MM.1S (cell line): ENCODE results near the gene SLCO1C1.

Experiments
- DNase-seq: peaks from one replicate; pipeline ENCODE4 v3.0.0-alpha.2; 2015
- H2AFZ ChIP-seq: fragments of 300-600 bp; sonication (generic); 2 replicates; pipeline ENCODE4 v1.6.0; 2016; ENCODE audit warnings: antibody characterized with exemption, low read length
- H3F3A ChIP-seq: fragments of 300-600 bp; sonication (generic); 2 replicates; pipeline ENCODE4 v1.6.1; 2016; ENCODE audit warnings: mild to moderate bottlenecking, antibody characterized with exemption, low read length, moderate library complexity, mixed read lengths; ENCODE audit not compliant: insufficient read depth
- H3K27ac ChIP-seq: fragments of 300-600 bp; sonication (generic); 2 replicates; pipeline ENCODE4 v1.5.1; 2016; ENCODE audit warnings: mild to moderate bottlenecking, low read length
- H3K27me3 ChIP-seq: fragments of 300-600 bp; sonication (generic); replicated peaks from 2 replicates; pipeline ENCODE4 v1.6.0; 2016; ENCODE audit warnings: low read length; ENCODE audit not compliant: insufficient read depth
- H3K36me3 ChIP-seq: fragments of 300-600 bp; sonication (generic); replicated peaks from 2 replicates; pipeline ENCODE4 v1.6.1; 2016; ENCODE audit warnings: mild to moderate bottlenecking, low read length, mixed read lengths; ENCODE audit not compliant: insufficient read depth
- H3K4me1 ChIP-seq: fragments of 300-600 bp; sonication (generic); 2 replicates; pipeline ENCODE4 v1.6.1; 2016; ENCODE audit warnings: low read length, mixed read lengths
- H3K4me2 ChIP-seq: fragments of 300-600 bp; sonication (generic); 2 replicates; pipeline ENCODE4 v1.6.0; 2016; ENCODE audit warnings: low read depth, low read length
- H3K4me3 ChIP-seq: fragments of 300-600 bp; sonication (generic); 2 replicates; pipeline ENCODE4 v1.5.1; 2016; ENCODE audit warnings: low read length, mixed read lengths
- H3K79me2 ChIP-seq: fragments of 300-600 bp; sonication (generic); 2 replicates; pipeline ENCODE4 v1.6.1; 2016; ENCODE audit warnings: mixed run types, low read length, mixed read lengths
- H3K9ac ChIP-seq: fragments of 300-600 bp; sonication (generic); 2 replicates; pipeline ENCODE4 v1.6.1; 2016; ENCODE audit warnings: low read length, mixed read lengths
- H3K9me2 ChIP-seq: fragments of 300-600 bp; sonication (generic); replicated peaks from 2 replicates; pipeline ENCODE4 v1.6.1; 2016; ENCODE audit warnings: mild to moderate bottlenecking, low read length, mixed read lengths; ENCODE audit not compliant: insufficient read depth
- H3K9me3 ChIP-seq: fragments of 300-600 bp; sonication (generic); replicated peaks from 2 replicates; pipeline ENCODE4 v1.6.1; 2016; ENCODE audit warnings: mild to moderate bottlenecking, low read length, mixed read lengths; ENCODE audit not compliant: insufficient read depth
- H4K20me1 ChIP-seq: fragments of 300-600 bp; sonication (generic); 2 replicates; pipeline ENCODE4 v1.6.1; 2016; ENCODE audit warnings: mild to moderate bottlenecking, low read length, moderate library complexity, mixed read lengths; ENCODE audit not compliant: insufficient read depth
- CTCF ChIP-seq: fragments of 300-600 bp; sonication (generic); IDR thresholded peaks from 2 replicates; pipeline ENCODE4 v1.5.1; 2016; ENCODE audit warnings: antibody characterized with exemption, low read length, mixed read lengths
- EZH2 ChIP-seq: fragments of 300-600 bp; sonication (generic); optimal IDR thresholded peaks from 2 replicates; pipeline ENCODE3; 2017; ENCODE audit warnings: low read depth, mild to moderate bottlenecking, antibody characterized with exemption, low read length, mixed read lengths
- EZH2phosphoT487 ChIP-seq: fragments of 300-600 bp; sonication (generic); IDR thresholded peaks from 2 replicates; pipeline ENCODE4 v1.6.1; 2018; ENCODE audit warnings: antibody characterized with exemption, low read length

Gene SLCO1C1

DNA sequence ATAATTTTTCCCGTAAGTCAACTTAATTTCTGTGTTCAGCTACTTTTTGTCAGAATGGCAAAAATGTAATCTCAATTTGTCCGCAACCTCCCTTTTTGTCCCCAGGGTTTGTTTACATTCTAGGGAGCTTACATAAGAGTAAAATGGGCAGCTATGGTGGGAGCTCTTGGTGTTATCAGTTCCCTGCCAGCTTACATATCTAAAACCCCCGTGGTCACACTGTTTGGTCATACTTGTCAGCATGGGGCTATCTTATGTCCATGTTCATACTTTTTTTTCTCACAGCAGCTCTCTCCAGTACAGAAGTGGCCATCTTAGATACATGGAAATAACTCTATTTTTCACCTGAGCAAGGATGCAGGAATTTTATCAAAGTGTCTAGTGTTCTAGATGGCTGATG, 16.7 kb downstream of the SLCO1C1 start:
- Histone ChIP-seq H3F3A (no peaks in the 10 kb centered on the region), H3K36me3 (no peaks in the 10 kb centered on the region), H3K27ac (no peak overlapping the region), H3K4me3 (no peak overlapping the region), H2AFZ (no peak overlapping the region), H3K79me2 (no peaks in the 10 kb centered on the region), H4K20me1 (no peaks in the 10 kb centered on the region), H3K9me2 (no peaks in the 10 kb centered on the region), H3K27me3 (no peaks in the 10 kb centered on the region), H3K9me3 (no peaks in the 10 kb centered on the region), H3K9ac (no peak overlapping the region), H3K4me2 (no peak overlapping the region), H3K4me1 (no peaks in the 10 kb centered on the region)
- no peak for TF ChIP-seq CTCF
- no peak for TF ChIP-seq EZH2
- TF ChIP-seq EZH2phosphoT487: no peak
- no peak for DNase-seq

GRCh38 chr12:20716037-20716436, 20.9 kb downstream of the SLCO1C1 start:
- Histone ChIP-seq H4K20me1 (no peaks in the 10 kb centered on the region), H2AFZ (no peak overlapping the region), H3K4me3 (no peak overlapping the region), H3K4me1 (no peaks in the 10 kb centered on the region), H3K4me2 (no peak overlapping the region), H3K27me3 (no peaks in the 10 kb centered on the region), H3K9me2 (no peaks in the 10 kb centered on the region), H3F3A (no peaks in the 10 kb centered on the region), H3K9ac (no peak overlapping the region), H3K36me3 (no peaks in the 10 kb centered on the region), H3K9me3 (no peaks in the 10 kb centered on the region), H3K79me2 (no peaks in the 10 kb centered on the region), H3K27ac (no peak overlapping the region)
- peak; percentile 45 for DNase-seq
- no peak for TF ChIP-seq EZH2phosphoT487
- TF ChIP-seq EZH2: no peak
- TF ChIP-seq CTCF: peak; percentile 43

DNA sequence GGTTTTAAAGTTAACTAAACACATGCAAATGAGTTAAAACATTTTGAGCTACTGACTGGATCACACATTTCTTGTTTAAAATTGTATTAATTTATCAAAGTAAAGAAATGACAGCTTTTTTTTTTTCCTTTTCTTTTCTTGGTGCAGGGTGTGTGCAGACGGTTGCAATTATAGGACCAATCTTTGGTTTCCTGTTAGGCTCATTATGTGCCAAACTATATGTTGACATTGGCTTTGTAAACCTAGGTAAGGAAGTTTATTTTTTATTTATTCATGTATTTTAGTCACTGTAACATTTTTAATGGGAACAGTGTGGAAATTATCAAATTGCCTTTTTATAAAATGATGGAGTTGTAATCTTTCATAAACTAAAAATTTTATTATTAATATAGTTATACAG, 21.9 kb downstream of the SLCO1C1 start:
- H3K4me3 ChIP-seq: no peak overlapping the region
- H3K4me2 ChIP-seq: no peak overlapping the region
- H3K27me3 ChIP-seq: no peaks in the 10 kb centered on the region
- no peak overlapping the region for H2AFZ ChIP-seq
- TF ChIP-seq CTCF (no peak), EZH2phosphoT487 (no peak), EZH2 (no peak)
- H3K27ac ChIP-seq: no peak overlapping the region
- H3K9me2 ChIP-seq: no peaks in the 10 kb centered on the region
- H3F3A ChIP-seq: no peaks in the 10 kb centered on the region
- no peak overlapping the region for H3K9ac ChIP-seq
- no peaks in the 10 kb centered on the region for H3K36me3 ChIP-seq
- no peaks in the 10 kb centered on the region for H3K79me2 ChIP-seq
- H3K9me3 ChIP-seq: no peaks in the 10 kb centered on the region
- H4K20me1 ChIP-seq: no peaks in the 10 kb centered on the region
- H3K4me1 ChIP-seq: no peaks in the 10 kb centered on the region
- DNase-seq: no peak
